ENCODE measurements around the gene SELENON. TPM values are rescaled to one million over a fixed set of nuclear protein-coding genes. Genes with fewer than 3 reads are reported as not detected.
A peak's percentile ranks its signal among the peaks of the same experiment; 100 is the strongest.

The SELENON gene
- total and polyA plus RNA-seq, 2 of the 13 experiments (the other 11 are each of a cell fraction or from before 2014, with no cell fraction given) = 3.8 to 8.0 TPM

GRCh38 chr1:25848531-25848930, 48.5 kb downstream of the SELENON start:
- peak overlapping the region; percentile 19 for H2AFZ ChIP-seq (ENCODE audit: low read length)
- H3K4me3 ChIP-seq (replicated peaks in 1 of 3; ENCODE audit: insufficient read depth in 1 of 3, low read depth in 2 of 3, low read length in 3 of 3) = no peak overlapping the region
- H3K4me2 ChIP-seq (ENCODE audit: low read depth, low read length) = no peak overlapping the region
- H3K9me3 ChIP-seq (ENCODE audit: low read length) = no peaks in the 10 kb centered on the region
- no peak overlapping the region for H3K9ac ChIP-seq (ENCODE audit: insufficient read depth, low read depth, low read length)
- DNase-seq (ENCODE audit: low spot score) = no peak
- BruUV-seq (replicated peaks) = no TSS peak
- no peak for ATAC-seq
- ChIA-PET CTCF (ENCODE audit: low intra/inter-chr PET ratio, low total read pairs) (no interaction called here), POLR2A (interaction anchor here (1.1 kb wide), 1 partner anchor 149 kb away, joined by 3 read pairs; no protein-coding TSS in a partner anchor)
- WGBS (ENCODE audit: low lambda C conversion rate) = 86% methylated on average over 1 of the region's 1 CpG
- no peak for FAIRE-seq
- no peaks in the 10 kb centered on the region for H3K36me3 ChIP-seq (replicated peaks in 1 of 2; ENCODE audit: control insufficient read depth in 1 of 2, insufficient read depth in 2 of 2, low read length in 2 of 2)
- no peaks in the 10 kb centered on the region for H4K20me1 ChIP-seq (ENCODE audit: insufficient read depth, low read length)
- H3K27me3 ChIP-seq (ENCODE audit: control insufficient read depth in 1 of 2, insufficient read depth in 2 of 2, low read length in 2 of 2) = no peaks in the 10 kb centered on the region
- intact Hi-C loops (cut with micrococcal nuclease; ENCODE audit: unreplicated experiment) (no loop called here), in situ Hi-C loops (cut with HindIII; ENCODE audit: extremely low pct_ligation_motif_present, low pct_unique_long_range_greater_than_20kb) (no loop called here)
- H3K27ac ChIP-seq (ENCODE audit: extremely low read length, insufficient read depth, low read length) = no peak overlapping the region
- peaks cover 48% of the 10 kb centered on the region for H3K79me2 ChIP-seq (ENCODE audit: insufficient read depth, low read length)
- no peaks in the 10 kb centered on the region for H3K4me1 ChIP-seq (ENCODE audit: insufficient read depth, low read length)
- TF ChIP-seq HOXA3 (CRISPR knock-in tag; IDR thresholded peaks at IDR 0.05) (no peak), RBM22 (optimal IDR thresholded peaks at IDR 0.05; ENCODE audit: low read length) (no peak), ARNT (IDR thresholded peaks at IDR 0.05) (no peak), MAFK (conservative IDR thresholded peaks at IDR 0.05 in 1 of 2, IDR thresholded peaks at IDR 0.05 in 1 of 2; ENCODE audit: low read length in 2 of 2) (no peak)

GRCh38 chr1:25854554-25854953, 54.6 kb downstream of the SELENON start:
- Histone ChIP-seq H3K4me3 (replicated peaks in 1 of 3; ENCODE audit: insufficient read depth in 1 of 3, low read depth in 2 of 3, low read length in 3 of 3) (no peak overlapping the region), H4K20me1 (ENCODE audit: insufficient read depth, low read length) (no peaks in the 10 kb centered on the region), H3K4me1 (ENCODE audit: insufficient read depth, low read length) (peaks cover 29% of the 10 kb centered on the region), H3K4me2 (ENCODE audit: low read depth, low read length) (no peak overlapping the region), H3K9me3 (ENCODE audit: low read length) (no peaks in the 10 kb centered on the region), H3K27ac (ENCODE audit: extremely low read length, insufficient read depth, low read length) (no peak overlapping the region), H3K36me3 (replicated peaks in 1 of 2; ENCODE audit: control insufficient read depth in 1 of 2, insufficient read depth in 2 of 2, low read length in 2 of 2) (no peaks in the 10 kb centered on the region), H2AFZ (ENCODE audit: low read length) (no peak overlapping the region), H3K9ac (ENCODE audit: insufficient read depth, low read depth, low read length) (no peak overlapping the region), H3K79me2 (ENCODE audit: insufficient read depth, low read length) (peaks cover 46% of the 10 kb centered on the region), H3K27me3 (ENCODE audit: control insufficient read depth in 1 of 2, insufficient read depth in 2 of 2, low read length in 2 of 2) (no peaks in the 10 kb centered on the region; a peak in 1 of 5 replicates)
- WGBS (ENCODE audit: low lambda C conversion rate) = 100% methylated on average over 2 of the region's 2 CpGs
- CTCF ChIA-PET (ENCODE audit: low intra/inter-chr PET ratio, low total read pairs) = no interaction called here
- FAIRE-seq (no peak), DNase-seq (ENCODE audit: low spot score) (no peak), ATAC-seq (no peak)
- BruUV-seq (replicated peaks) = no TSS peak
- in situ Hi-C loops (cut with HindIII; ENCODE audit: extremely low pct_ligation_motif_present, low pct_unique_long_range_greater_than_20kb) (no loop called here), intact Hi-C loops (cut with micrococcal nuclease; ENCODE audit: unreplicated experiment) (no loop called here)
- POLR2A ChIA-PET = no interaction called here
- TF ChIP-seq DZIP1 (CRISPR knock-in tag; IDR thresholded peaks at IDR 0.05) (no peak), THAP11 (CRISPR knock-in tag; IDR thresholded peaks at IDR 0.05) (no peak), USF2 (IDR thresholded peaks at IDR 0.05; ENCODE audit: low read depth, low read length) (no peak), USF2 (CRISPR knock-in tag; IDR thresholded peaks at IDR 0.05; ENCODE audit: borderline replicate concordance) (no peak), FUBP1 (CRISPR knock-in tag; IDR thresholded peaks at IDR 0.05; ENCODE audit: borderline replicate concordance) (no peak), RNF219 (CRISPR knock-in tag; IDR thresholded peaks at IDR 0.05) (no peak)
